ENCODE data around the gene CAMTA1. TPM values are rescaled to one million over a fixed set of nuclear protein-coding genes. Genes with fewer than 3 reads are reported as not detected.

Gene CAMTA1
- total and polyA plus RNA-seq, 9 of the 15 experiments (the other 6 are each of a cell fraction or from before 2014, with no cell fraction given) = 43.9 to 161 (median 65.9) TPM

DNA sequence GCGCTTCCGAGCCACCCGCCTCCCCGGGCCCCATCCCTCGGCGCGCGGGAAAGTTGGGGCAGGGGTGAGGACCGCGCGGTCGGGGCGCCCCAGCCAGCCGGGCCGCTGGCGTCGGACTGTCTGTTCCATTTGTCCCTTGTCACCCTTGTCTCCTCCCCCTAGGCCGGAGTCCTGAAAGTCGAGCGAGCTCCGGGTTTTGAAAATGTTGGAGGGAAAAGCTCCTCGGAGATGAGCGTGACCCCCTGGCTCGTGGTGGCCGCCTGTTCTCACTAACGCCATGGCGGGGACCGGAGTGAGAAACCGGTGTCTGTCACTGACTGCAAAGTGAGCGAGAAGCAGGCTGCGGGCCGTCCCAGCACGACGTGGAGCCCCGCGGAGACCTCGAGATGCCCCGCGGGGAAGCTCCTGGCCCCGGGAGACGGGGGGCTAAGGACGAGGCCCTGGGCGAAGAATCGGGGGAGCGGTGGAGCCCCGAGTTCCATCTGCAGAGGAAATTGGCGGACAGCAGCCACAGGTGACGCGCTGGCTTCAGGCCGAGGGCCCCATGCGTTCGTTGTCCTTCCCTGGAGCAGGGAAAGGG is 999.3 kb downstream of the CAMTA1 start:
- FAIRE-seq (no peak), DNase-seq (ENCODE audit: extremely low read depth in 1 of 4, low spot score in 3 of 4) (no peak), ATAC-seq (no peak)
- CTCF ChIA-PET (ENCODE audit: low intra/inter-chr PET ratio) = no interaction called here
- WGBS (ENCODE audit: insufficient coverage, low coverage, missing lambda C conversion rate) = 81% methylated on average over 30 of the region's 52 CpGs
- Histone ChIP-seq H3K27ac (ENCODE audit: extremely low read depth, low read depth, low read length) (peak overlapping the region; percentile 63; the same call in 1 of the 3 replicates), H3K27me3 (ENCODE audit: control insufficient read depth in 2 of 2, insufficient read depth in 2 of 2, low read length in 2 of 2) (no peaks in the 10 kb centered on the region), H3K4me3 (no peak overlapping the region), H3K9me1 (ENCODE audit: control insufficient read depth, insufficient read depth, low read length) (no peaks in the 10 kb centered on the region), H3K4me1 (replicated peaks in 1 of 2; ENCODE audit: control insufficient read depth in 2 of 2, insufficient read depth in 2 of 2, low read length in 2 of 2) (peaks cover 7 to 17% of the 10 kb centered on the region in 2 experiments; a peak in 4 of 5 replicates), H3K9ac (ENCODE audit: insufficient read depth in 1 of 2, low read depth in 2 of 2, low read length in 2 of 2) (no peak overlapping the region), H2AFZ (ENCODE audit: low read depth, low read length) (peak overlapping the region; percentile 60), H3K79me2 (ENCODE audit: control insufficient read depth, insufficient read depth, low read length) (no peaks in the 10 kb centered on the region), H3K4me2 (ENCODE audit: insufficient read depth, low read length) (no peak overlapping the region), H3K9me3 (replicated peaks; ENCODE audit: control insufficient read depth, insufficient read depth, low read depth, low read length) (peaks cover 12% of the 10 kb centered on the region), H4K20me1 (replicated peaks; ENCODE audit: control insufficient read depth, insufficient read depth, low read length) (no peaks in the 10 kb centered on the region), H3K36me3 (ENCODE audit: control insufficient read depth, insufficient read depth, low read length) (peaks cover 43% of the 10 kb centered on the region; the same call in 2 of the 3 replicates)
- POLR2A ChIA-PET = no interaction called here
- no TSS peak for BruUV-seq (replicated peaks)
- intact Hi-C loops (cut with micrococcal nuclease) (no loop called here), in situ Hi-C loops (cut with MboI) (no loop called here)
- 0 out of 2 replicates have a peak, but pooled peaks have one; percentile 23 for TF ChIP-seq PATZ1 (CRISPR knock-in tag; IDR thresholded peaks at IDR 0.05; ENCODE audit: borderline replicate concordance)
- 0 out of 2 replicates have a peak, but pooled peaks have one; percentile 15 for TF ChIP-seq ZBTB7A (IDR thresholded peaks at IDR 0.05; ENCODE audit: borderline replicate concordance, control insufficient read depth, low read depth, low read length)
- peak; percentile 40 for TF ChIP-seq FIP1L1 (IDR thresholded peaks at IDR 0.05; ENCODE audit: low read depth, low read length, poor library complexity, severe bottlenecking)
- TF ChIP-seq ZBTB33 (CRISPR knock-in tag; IDR thresholded peaks at IDR 0.05) = peak; percentile 14; the same call in 1 of the 2 replicates
- TF ChIP-seq, protein P1, sequence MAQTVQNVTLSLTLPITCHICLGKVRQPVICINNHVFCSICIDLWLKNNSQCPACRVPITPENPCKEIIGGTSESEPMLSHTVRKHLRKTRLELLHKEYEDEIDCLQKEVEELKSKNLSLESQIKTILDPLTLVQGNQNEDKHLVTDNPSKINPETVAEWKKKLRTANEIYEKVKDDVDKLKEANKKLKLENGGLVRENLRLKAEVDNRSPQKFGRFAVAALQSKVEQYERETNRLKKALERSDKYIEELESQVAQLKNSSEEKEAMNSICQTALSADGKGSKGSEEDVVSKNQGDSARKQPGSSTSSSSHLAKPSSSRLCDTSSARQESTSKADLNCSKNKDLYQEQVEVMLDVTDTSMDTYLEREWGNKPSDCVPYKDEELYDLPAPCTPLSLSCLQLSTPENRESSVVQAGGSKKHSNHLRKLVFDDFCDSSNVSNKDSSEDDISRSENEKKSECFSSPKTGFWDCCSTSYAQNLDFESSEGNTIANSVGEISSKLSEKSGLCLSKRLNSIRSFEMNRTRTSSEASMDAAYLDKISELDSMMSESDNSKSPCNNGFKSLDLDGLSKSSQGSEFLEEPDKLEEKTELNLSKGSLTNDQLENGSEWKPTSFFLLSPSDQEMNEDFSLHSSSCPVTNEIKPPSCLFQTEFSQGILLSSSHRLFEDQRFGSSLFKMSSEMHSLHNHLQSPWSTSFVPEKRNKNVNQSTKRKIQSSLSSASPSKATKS (CRISPR knock-in tag; IDR thresholded peaks at IDR 0.05) = no peak
- TF ChIP-seq SMAD3 (CRISPR knock-in tag; conservative IDR thresholded peaks at IDR 0.05) = no peak
- TF ChIP-seq POLR2AphosphoS2 (IDR thresholded peaks at IDR 0.05; ENCODE audit: low read length) = no peak
- TF ChIP-seq ZNF282 (CRISPR knock-in tag; IDR thresholded peaks at IDR 0.05) = 0 out of 2 replicates have a peak, but pooled peaks have one; percentile 14
- 0 out of 2 replicates have a peak, but pooled peaks have one; percentile 22 for TF ChIP-seq ZNF740 (CRISPR knock-in tag; IDR thresholded peaks at IDR 0.05)
- no peak for TF ChIP-seq ZNF740 (tag; IDR thresholded peaks at IDR 0.05)
